BJ (cell line): ENCODE results near the gene PKIB. TPM values are rescaled to one million over a fixed set of nuclear protein-coding genes. Genes with fewer than 3 reads are reported as not detected.

Source experiments
- CTCF ChIA-PET: fragments of 350-600 bp; formaldehyde crosslinking; extraction: SDS; loops from one replicate; lab custom pipeline; 2021; ENCODE audit warnings: antibody characterized with exemption, inconsistent platforms; lab: Yijun Ruan, JAX
- POLR2A ChIA-PET: fragments of 300-600 bp; sonication (Branson Sonifier 250); formaldehyde crosslinking; extraction: SDS; loops from one replicate; lab custom pipeline; 2021; ENCODE audit warnings: antibody characterized with exemption; lab: Charles Lee
- DNase-seq: peaks from one replicate; pipeline ENCODE4 v3.0.0-alpha.2; 2011; ENCODE audit warnings: low read depth
- H3K27me3 ChIP-seq: 2 replicates; pipeline ENCODE4 v1.6.0; 2011; ENCODE audit warnings: low read length; ENCODE audit not compliant: control insufficient read depth, insufficient read depth
- H3K36me3 ChIP-seq: 2 replicates; pipeline ENCODE4 v1.5.1; 2011; ENCODE audit warnings: low read length; ENCODE audit not compliant: control insufficient read depth, insufficient read depth
- H3K4me3 ChIP-seq: 2 replicates; pipeline ENCODE4 v1.5.1; 2011; ENCODE audit warnings: low read depth, mild to moderate bottlenecking, control low read depth, low read length
- polyA plus RNA-seq: library from polyadenylated mRNA; depleted of rRNA; stranded (reverse); fragments of >200 nt; gene quantifications from 2 replicates; pipeline ENCODE4 v1.2.3, GENCODE V29; 2011
- TF ChIP-seq, protein P1 (sequence below): IDR thresholded peaks from 2 replicates; pipeline ENCODE4 v1.5.1; 2011; ENCODE audit warnings: low read depth, mild to moderate bottlenecking, control low read depth, inconsistent platforms, low read length, moderate library complexity; ENCODE audit not compliant: insufficient read depth

PKIB gene
- polyA plus RNA-seq, 1 experiment: not detected

DNA sequence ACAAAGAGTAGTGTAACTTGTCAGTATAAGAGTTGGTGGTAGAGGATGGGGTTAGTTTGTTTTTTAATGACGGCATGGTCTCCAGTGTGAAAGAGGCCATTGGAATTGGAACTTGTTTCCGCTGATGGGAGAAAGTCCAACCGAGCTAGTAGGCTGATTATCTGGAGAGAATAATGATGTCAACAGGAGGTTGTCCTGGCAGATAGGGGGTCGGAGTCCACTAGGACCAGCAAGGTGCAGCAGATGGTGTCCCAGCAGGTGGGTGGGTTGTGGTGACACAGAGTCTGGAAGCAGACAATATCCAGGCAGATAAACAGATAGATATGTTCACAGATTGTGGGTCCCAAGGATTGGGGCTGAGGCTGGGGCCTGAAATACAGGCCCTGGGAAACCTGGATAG lies 35.1 kb downstream of the PKIB start:
- no peaks in the 10 kb centered on the region for H3K27me3 ChIP-seq
- TF ChIP-seq, protein P1, sequence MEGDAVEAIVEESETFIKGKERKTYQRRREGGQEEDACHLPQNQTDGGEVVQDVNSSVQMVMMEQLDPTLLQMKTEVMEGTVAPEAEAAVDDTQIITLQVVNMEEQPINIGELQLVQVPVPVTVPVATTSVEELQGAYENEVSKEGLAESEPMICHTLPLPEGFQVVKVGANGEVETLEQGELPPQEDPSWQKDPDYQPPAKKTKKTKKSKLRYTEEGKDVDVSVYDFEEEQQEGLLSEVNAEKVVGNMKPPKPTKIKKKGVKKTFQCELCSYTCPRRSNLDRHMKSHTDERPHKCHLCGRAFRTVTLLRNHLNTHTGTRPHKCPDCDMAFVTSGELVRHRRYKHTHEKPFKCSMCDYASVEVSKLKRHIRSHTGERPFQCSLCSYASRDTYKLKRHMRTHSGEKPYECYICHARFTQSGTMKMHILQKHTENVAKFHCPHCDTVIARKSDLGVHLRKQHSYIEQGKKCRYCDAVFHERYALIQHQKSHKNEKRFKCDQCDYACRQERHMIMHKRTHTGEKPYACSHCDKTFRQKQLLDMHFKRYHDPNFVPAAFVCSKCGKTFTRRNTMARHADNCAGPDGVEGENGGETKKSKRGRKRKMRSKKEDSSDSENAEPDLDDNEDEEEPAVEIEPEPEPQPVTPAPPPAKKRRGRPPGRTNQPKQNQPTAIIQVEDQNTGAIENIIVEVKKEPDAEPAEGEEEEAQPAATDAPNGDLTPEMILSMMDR: no peak
- H3K4me3 ChIP-seq: no peak overlapping the region
- ChIA-PET POLR2A (no interaction called here), CTCF (interaction anchor here (1.0 kb wide), 1 partner anchor 18 kb away, joined by 3 read pairs; no protein-coding TSS in a partner anchor)
- DNase-seq: no peak
- H3K36me3 ChIP-seq: no peaks in the 10 kb centered on the region

- TF ChIP-seq, protein P1: no peak
- CTCF ChIA-PET: no interaction called here
These were observed 37.6 kb downstream of the PKIB start for GRCh38 chr6:122647765-122648164.

DNA sequence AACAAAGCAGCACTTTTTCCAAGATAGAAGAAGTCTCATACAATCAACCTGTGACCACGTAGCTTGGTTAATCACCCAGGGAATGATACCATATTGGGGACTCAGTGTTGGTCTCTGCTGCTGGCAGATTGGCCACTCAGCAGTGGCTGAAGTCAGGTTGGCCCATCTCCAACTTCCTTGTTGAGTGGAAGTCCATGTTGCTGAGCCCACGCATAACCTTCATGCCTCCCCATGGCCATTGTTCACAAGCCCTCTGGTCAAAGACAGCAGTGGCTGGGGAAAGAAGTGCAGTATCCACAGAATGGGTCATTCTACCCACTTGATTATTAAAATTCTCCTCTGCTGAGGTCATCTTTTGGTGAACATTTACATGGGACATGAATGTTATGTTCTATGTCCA lies 38.5 kb downstream of the PKIB start:
- no peaks in the 10 kb centered on the region for H3K36me3 ChIP-seq
- no peak overlapping the region for H3K4me3 ChIP-seq
- DNase-seq: no peak
- CTCF ChIA-PET: no interaction called here
- POLR2A ChIA-PET: no interaction called here
- no peaks in the 10 kb centered on the region for H3K27me3 ChIP-seq
- TF ChIP-seq, protein P1: no peak

More at GRCh38 chr6:122647765-122648164, 37.6 kb downstream of the PKIB start:
- Histone ChIP-seq H3K4me3 (no peak overlapping the region), H3K36me3 (no peaks in the 10 kb centered on the region), H3K27me3 (no peaks in the 10 kb centered on the region)
- DNase-seq: no peak
- POLR2A ChIA-PET: no interaction called here

- DNase-seq: no peak
- POLR2A ChIA-PET: no interaction called here
- TF ChIP-seq, protein P1: no peak
- Histone ChIP-seq H3K4me3 (no peak overlapping the region), H3K27me3 (no peaks in the 10 kb centered on the region), H3K36me3 (no peaks in the 10 kb centered on the region)
- CTCF ChIA-PET: no interaction called here
These were observed 39.5 kb downstream of the PKIB start for GRCh38 chr6:122649701-122650100.

DNA sequence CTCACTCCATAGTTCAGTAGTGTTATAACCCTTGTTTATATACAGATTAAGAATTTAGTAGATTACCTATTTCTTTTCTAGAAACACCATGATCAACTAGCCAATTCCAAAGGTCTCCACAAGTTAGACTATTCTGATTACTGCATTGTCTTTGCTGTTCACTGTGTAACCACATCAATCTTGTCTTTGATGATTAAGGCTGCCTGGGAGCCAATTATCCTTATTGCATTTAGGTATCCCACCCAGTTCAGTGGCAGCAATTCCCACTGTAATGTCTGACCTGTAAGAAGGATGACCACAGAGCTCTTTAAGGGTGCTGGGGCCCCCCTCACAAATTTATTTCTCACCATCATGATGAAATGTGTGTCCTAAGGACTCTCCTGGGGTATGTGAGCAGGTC lies 40.2 kb downstream of the PKIB start:
- CTCF ChIA-PET: interaction anchor here (0.5 kb wide), 1 partner anchor 19 kb away, joined by 4 read pairs; no protein-coding TSS in a partner anchor
- H3K27me3 ChIP-seq: no peaks in the 10 kb centered on the region
- POLR2A ChIA-PET: no interaction called here
- TF ChIP-seq, protein P1: no peak
- H3K36me3 ChIP-seq: no peaks in the 10 kb centered on the region
- DNase-seq: no peak
- H3K4me3 ChIP-seq: no peak overlapping the region
